Caco-2 (cell line): ENCODE results near the gene COL11A2. TPM values are rescaled to one million over a fixed set of nuclear protein-coding genes. Genes with fewer than 3 reads are reported as not detected.
A peak's percentile ranks its signal among the peaks of the same experiment; 100 is the strongest.

ENCODE experiments used
- BruUV-seq: library from RNA; stranded (reverse); fragments of 400-500 nt; replicated peaks from 2 replicates; lab custom pipeline; 2021; lab: Mats Ljungman, UMichigan
- CTCF ChIA-PET: fragments of 300-600 bp; sonication (Branson Sonifier 250); formaldehyde crosslinking; loops from one replicate; lab custom pipeline; 2022; ENCODE audit warnings: antibody characterized with exemption; lab: Charles Lee
- POLR2A ChIA-PET: fragments of 300-600 bp; sonication (Branson Sonifier 250); formaldehyde crosslinking; loops from one replicate; lab custom pipeline; 2022; ENCODE audit warnings: antibody characterized with exemption; lab: Charles Lee
- DNase-seq, 2 experiments: peaks; one replicate each; pipeline versions ENCODE4 v3.0.0 to v3.0.0-alpha.2; 2020 to 2022
- H3K27me3 ChIP-seq: replicated peaks from 2 replicates; pipeline ENCODE4 v1.6.0; 2011; ENCODE audit warnings: low read length; ENCODE audit not compliant: control insufficient read depth, insufficient read depth
- H3K36me3 ChIP-seq: 2 replicates; pipeline ENCODE4 v1.5.1; 2011; ENCODE audit warnings: low read length; ENCODE audit not compliant: control insufficient read depth, insufficient read depth
- H3K4me1 ChIP-seq: fragments of 250-450 bp; sonication (Bioruptor Pico); 2 replicates; pipeline ENCODE4 v1.5.1; 2020; ENCODE audit warnings: mild to moderate bottlenecking
- H3K4me3 ChIP-seq: 2 replicates; pipeline ENCODE4 v1.5.1; 2011; ENCODE audit warnings: low read depth, mild to moderate bottlenecking, control low read depth, low read length
- H3K9me3 ChIP-seq: fragments of 250-450 bp; sonication (Bioruptor Pico); 2 replicates; pipeline ENCODE4 v1.5.1; 2020; ENCODE audit warnings: mild to moderate bottlenecking, moderate library complexity
- H3K27ac Mint-ChIP-seq: one replicate; pipeline ENCODE4 v1.8.0; 2022; ENCODE audit warnings: mixed read lengths; ENCODE audit not compliant: unreplicated experiment
- H3K27me3 Mint-ChIP-seq: one replicate; pipeline ENCODE4 v1.8.0; 2022; ENCODE audit warnings: mixed read lengths; ENCODE audit not compliant: insufficient read depth, unreplicated experiment
- H3K36me3 Mint-ChIP-seq: one replicate; pipeline ENCODE4 v1.8.0; 2022; ENCODE audit warnings: mild to moderate bottlenecking, mixed read lengths; ENCODE audit not compliant: insufficient read depth, unreplicated experiment
- H3K4me1 Mint-ChIP-seq: one replicate; pipeline ENCODE4 v1.8.0; 2022; ENCODE audit warnings: low read depth, mixed read lengths; ENCODE audit not compliant: unreplicated experiment
- H3K4me3 Mint-ChIP-seq: one replicate; pipeline ENCODE4 v1.8.0; 2022; ENCODE audit warnings: mild to moderate bottlenecking, moderate library complexity, mixed read lengths; ENCODE audit not compliant: unreplicated experiment
- H3K9me3 Mint-ChIP-seq: one replicate; pipeline ENCODE4 v1.8.0; 2022; ENCODE audit warnings: mixed read lengths; ENCODE audit not compliant: unreplicated experiment
- CTCF ChIP-seq, 2 experiments: fragments of 200-600 bp in 1 of 2; IDR thresholded peaks; 1 replicate in 1 of 2; 2 replicates in 1 of 2; pipeline versions ENCODE4 v1.5.1 to v1.8.0; 2011 to 2022; ENCODE audit warnings: antibody characterized with exemption in 1 of 2, control low read depth in 1 of 2, inconsistent platforms in 1 of 2, low read depth in 1 of 2, low read length in 1 of 2, mild to moderate bottlenecking in 1 of 2, moderate library complexity in 1 of 2; ENCODE audit not compliant: insufficient read depth in 1 of 2, severe bottlenecking in 1 of 2, unreplicated experiment in 1 of 2
- intact Hi-C: fragments of 100-400 bp; cut with micrococcal nuclease; formaldehyde crosslinking; loops from one replicate; pipeline ENCODE4 v1.10.0; 2022; ENCODE audit not compliant: unreplicated experiment
- total RNA-seq: library from RNA; stranded (reverse); gene quantifications from 2 replicates; pipeline ENCODE4 v1.2.3, GENCODE V29; 2022

COL11A2 gene
- total RNA-seq, 1 experiment from 2014 or later: 1.3 TPM

GRCh38 chr6:33198853-33199436 lies 6.7 kb upstream of the COL11A2 start:
- Mint-ChIP-seq H3K4me1 (peaks cover 36% of the 10 kb centered on the region), H3K4me3 (peak overlapping the region; percentile 100), H3K9me3 (no peaks in the 10 kb centered on the region), H3K27me3 (no peaks in the 10 kb centered on the region), H3K27ac (peak overlapping the region; percentile 99), H3K36me3 (peaks cover 52% of the 10 kb centered on the region)
- DNase-seq: no peak
- ChIA-PET CTCF (interaction anchor here (0.8 to 1.2 kb wide), 3 partner anchors 9 to 49 kb away, joined by 4 to 6 read pairs (median 4); partner anchors contain the start of gene RING1), POLR2A (interaction anchor here (1.2 kb wide), 1 partner anchor 10 kb away, joined by 5 read pairs; the partner anchor contains the start of gene RING1)
- peaks cover 20% of the 10 kb centered on the region for H3K4me1 ChIP-seq
- no peaks in the 10 kb centered on the region for H3K27me3 ChIP-seq
- peak overlapping the region; percentile 67 for H3K4me3 ChIP-seq
- intact Hi-C loops: no loop called here
- TF ChIP-seq CTCF (IDR thresholded peaks at IDR 0.05; ENCODE audit: insufficient read depth in 1 of 2, low read depth in 1 of 2, low read length in 1 of 2, severe bottlenecking in 1 of 2, unreplicated experiment in 1 of 2): no peak
- no TSS peak for BruUV-seq
- H3K9me3 ChIP-seq: no peaks in the 10 kb centered on the region
- peaks cover 13% of the 10 kb centered on the region for H3K36me3 ChIP-seq

GRCh38 chr6:33198159-33198852 lies 6.0 kb upstream of the COL11A2 start:
- no peak overlapping the region for H3K4me3 ChIP-seq
- ChIA-PET POLR2A (no interaction called here), CTCF (interaction anchor here (1.1 kb wide), 1 partner anchor 26 kb away, joined by 3 read pairs; no protein-coding TSS in a partner anchor)
- H3K27me3 ChIP-seq: no peaks in the 10 kb centered on the region
- DNase-seq: peak; percentile 61 to 70
- TF ChIP-seq CTCF (IDR thresholded peaks at IDR 0.05; ENCODE audit: insufficient read depth in 1 of 2, low read depth in 1 of 2, low read length in 1 of 2, severe bottlenecking in 1 of 2, unreplicated experiment in 1 of 2): no peak
- peaks cover 11% of the 10 kb centered on the region for H3K36me3 ChIP-seq
- no peaks in the 10 kb centered on the region for H3K27me3 Mint-ChIP-seq
- peaks cover 19% of the 10 kb centered on the region for H3K4me1 ChIP-seq
- peak overlapping the region; percentile 99 for H3K27ac Mint-ChIP-seq
- H3K4me1 Mint-ChIP-seq: peaks cover 36% of the 10 kb centered on the region
- no TSS peak for BruUV-seq
- intact Hi-C loops: no loop called here
- H3K4me3 Mint-ChIP-seq: peak overlapping the region; percentile 100
- H3K9me3 Mint-ChIP-seq: no peaks in the 10 kb centered on the region
- H3K9me3 ChIP-seq: no peaks in the 10 kb centered on the region
- H3K36me3 Mint-ChIP-seq: peaks cover 49% of the 10 kb centered on the region

GRCh38 chr6:33197431-33198048 lies 5.3 kb upstream of the COL11A2 start:
- Mint-ChIP-seq H3K27ac (peak overlapping the region; percentile 99), H3K4me1 (peaks cover 33% of the 10 kb centered on the region), H3K4me3 (peak overlapping the region; percentile 100), H3K36me3 (peaks cover 41% of the 10 kb centered on the region), H3K27me3 (no peaks in the 10 kb centered on the region), H3K9me3 (no peaks in the 10 kb centered on the region)
- no TSS peak for BruUV-seq
- POLR2A ChIA-PET: no interaction called here
- Histone ChIP-seq H3K4me3 (no peak overlapping the region), H3K27me3 (no peaks in the 10 kb centered on the region), H3K36me3 (peaks cover 6% of the 10 kb centered on the region), H3K4me1 (peaks cover 19% of the 10 kb centered on the region), H3K9me3 (no peaks in the 10 kb centered on the region)
- peak in 1 of 2 experiments; percentile 61 for DNase-seq
- CTCF ChIA-PET: interaction anchor here (1.0 to 1.1 kb wide), 2 partner anchors 25 to 36 kb away, joined by 3 to 6 read pairs; no protein-coding TSS in a partner anchor
- intact Hi-C loops: loop anchor here (1.0 kb wide), 1 partner anchor 36 kb away; no protein-coding TSS in a partner anchor
- TF ChIP-seq CTCF (IDR thresholded peaks at IDR 0.05; ENCODE audit: insufficient read depth in 1 of 2, low read depth in 1 of 2, low read length in 1 of 2, severe bottlenecking in 1 of 2, unreplicated experiment in 1 of 2): peak; percentile 43 to 55
